Keratinocyte (primary cell): Measurements from ENCODE around the gene FAM50A. TPM values are rescaled to one million over a fixed set of nuclear protein-coding genes. Genes with fewer than 3 reads are reported as not detected.

Experiments used
- DNase-seq: peaks from one replicate; pipeline ENCODE4 v3.0.0-alpha.2; 2011; ENCODE audit warnings: low read depth, missing footprints, low spot score
- FAIRE-seq: peaks from 2 replicates; lab custom pipeline; 2011; peaks lifted over from hg19 to GRCh38; lab: Jason Lieb, UNC
- H2AFZ ChIP-seq: 2 replicates; pipeline ENCODE4 v1.6.0; 2012; ENCODE audit warnings: low read length, control low read depth, inconsistent platforms; ENCODE audit not compliant: control insufficient read depth
- H3K27ac ChIP-seq: 2 replicates; pipeline ENCODE4 v1.5.1; 2011; ENCODE audit warnings: low read length; ENCODE audit not compliant: control insufficient read depth, insufficient read depth
- H3K27me3 ChIP-seq: 3 replicates; pipeline ENCODE4 v1.6.0; 2011; ENCODE audit warnings: low read length; ENCODE audit not compliant: control insufficient read depth, insufficient read depth; ENCODE audit errors: extremely low read depth
- H3K36me3 ChIP-seq, 2 experiments: 2 replicates in 1 of 2; 3 replicates in 1 of 2; pipeline ENCODE4 v1.5.1; 2011; ENCODE audit warnings: low read length in 2 of 2, mild to moderate bottlenecking in 1 of 2; ENCODE audit not compliant: control insufficient read depth in 2 of 2, insufficient read depth in 2 of 2; ENCODE audit errors: extremely low read depth in 1 of 2
- H3K4me1 ChIP-seq: 3 replicates; pipeline ENCODE4 v1.5.1; 2011; ENCODE audit warnings: low read length; ENCODE audit not compliant: control insufficient read depth, insufficient read depth; ENCODE audit errors: extremely low read depth
- H3K4me2 ChIP-seq: 3 replicates; pipeline ENCODE4 v1.6.0; 2011; ENCODE audit warnings: low read depth, low read length; ENCODE audit not compliant: control insufficient read depth, insufficient read depth; ENCODE audit errors: extremely low read depth
- H3K4me3 ChIP-seq, 3 experiments: fragments of 200-600 bp in 1 of 3; sonication (generic) in 1 of 3; 2 replicates in 2 of 3; 3 replicates in 1 of 3; pipeline ENCODE4 v1.5.1; 2011 to 2016; ENCODE audit warnings: low read length in 3 of 3, mild to moderate bottlenecking in 3 of 3, control low read depth in 2 of 3, inconsistent platforms in 1 of 3, low read depth in 1 of 3, mixed read lengths in 1 of 3, mixed run types in 1 of 3, moderate library complexity in 1 of 3; ENCODE audit not compliant: control insufficient read depth in 2 of 3, insufficient read depth in 2 of 3; ENCODE audit errors: extremely low read depth in 1 of 3
- H3K79me2 ChIP-seq: 2 replicates; pipeline ENCODE4 v1.6.0; 2012; ENCODE audit warnings: low read length; ENCODE audit not compliant: control insufficient read depth, insufficient read depth
- H3K9ac ChIP-seq: 3 replicates; pipeline ENCODE4 v1.6.0; 2011; ENCODE audit warnings: low read length; ENCODE audit not compliant: control insufficient read depth, insufficient read depth; ENCODE audit errors: extremely low read depth
- H3K9me1 ChIP-seq: 3 replicates; pipeline ENCODE4 v1.6.0; 2011; ENCODE audit warnings: low read length; ENCODE audit not compliant: control insufficient read depth, insufficient read depth; ENCODE audit errors: extremely low read depth
- H3K9me3 ChIP-seq: 2 replicates; pipeline ENCODE4 v1.5.1; 2012; ENCODE audit warnings: low read depth, low read length; ENCODE audit not compliant: control insufficient read depth
- H4K20me1 ChIP-seq: 3 replicates; pipeline ENCODE4 v1.6.0; 2011; ENCODE audit warnings: low read length; ENCODE audit not compliant: control insufficient read depth, insufficient read depth; ENCODE audit errors: extremely low read depth
- CTCF ChIP-seq, 3 experiments: IDR thresholded peaks in 1 of 3; conservative IDR thresholded peaks in 1 of 3; optimal IDR thresholded peaks in 1 of 3; 2 replicates in 2 of 3; 3 replicates in 1 of 3; pipeline versions ENCODE3 to v1.5.1; 2011; ENCODE audit warnings: low read length in 3 of 3, mild to moderate bottlenecking in 3 of 3, moderate library complexity in 2 of 3, control low read depth in 1 of 3, inconsistent platforms in 1 of 3; ENCODE audit not compliant: insufficient read depth in 2 of 3; ENCODE audit errors: extremely low read depth in 1 of 3
- EZH2 ChIP-seq: IDR thresholded peaks from one replicate; pipeline ENCODE4 v1.6.1; 2012; ENCODE audit warnings: inconsistent platforms, mild to moderate bottlenecking, low read length, moderate library complexity
- dilution Hi-C: fragments of 300-500 bp; cut with MboI; formaldehyde crosslinking; loops from one replicate; pipeline ENCODE4 v1.7.0; 2020; ENCODE audit warnings: low sequenced_read_pairs; ENCODE audit not compliant: extremely low pct_ligation_motif_present
- polyA plus RNA-seq, 5 experiments: library from polyadenylated mRNA; depleted of rRNA in 3 of 5; stranded (reverse) in 3 of 5; stranded (forward) in 1 of 5; unstranded in 1 of 5; fragments of >200 nt; gene quantifications; 1 replicate in 1 of 5; 2 replicates in 3 of 5; 3 replicates in 1 of 5; pipeline versions ENCODE4 v1.2.1 to v1.2.3, GENCODE V29; 2011 to 2012; ENCODE audit warnings: missing spikeins in 2 of 5, low read depth in 1 of 5, low replicate concordance in 1 of 5

The FAM50A gene
- polyA plus RNA-seq, 1 donor (not counting 4 experiments of a cell fraction or from before 2014, with no cell fraction given) = 35.7 TPM

- Histone ChIP-seq H3K27me3 (no peaks in the 10 kb centered on the region), H3K36me3 (peaks cover 4 to 5% of the 10 kb centered on the region in 2 experiments), H3K27ac (no peak overlapping the region), H3K4me2 (peak overlapping the region; percentile 81), H3K9me3 (no peaks in the 10 kb centered on the region), H2AFZ (no peak overlapping the region), H3K4me3 (peak overlapping the region in 1 of 3 experiments; percentile 63), H4K20me1 (no peaks in the 10 kb centered on the region), H3K9me1 (no peaks in the 10 kb centered on the region), H3K4me1 (peaks cover 6% of the 10 kb centered on the region), H3K9ac (no peak overlapping the region), H3K79me2 (peaks cover 14% of the 10 kb centered on the region)
- no peak for TF ChIP-seq EZH2
- DNase-seq (no peak), FAIRE-seq (no peak)
- dilution Hi-C loops = no loop called here
Measured at GRCh38 chrX:154429711-154430110, 14.2 kb upstream of the FAM50A start.

GRCh38 chrX:154430479-154430878 lies 13.5 kb upstream of the FAM50A start:
- no peaks in the 10 kb centered on the region for H3K9me3 ChIP-seq
- no peak overlapping the region for H3K27ac ChIP-seq
- no peak overlapping the region for H3K4me2 ChIP-seq
- H3K4me1 ChIP-seq = peaks cover 6% of the 10 kb centered on the region
- TF ChIP-seq EZH2 = no peak
- H2AFZ ChIP-seq = no peak overlapping the region
- H3K36me3 ChIP-seq = peaks cover 4 to 5% of the 10 kb centered on the region in 2 experiments
- H4K20me1 ChIP-seq = no peaks in the 10 kb centered on the region
- H3K4me3 ChIP-seq = no peak overlapping the region
- FAIRE-seq = no peak
- no peaks in the 10 kb centered on the region for H3K9me1 ChIP-seq
- dilution Hi-C loops = no loop called here
- H3K9ac ChIP-seq = no peak overlapping the region
- DNase-seq = no peak
- no peaks in the 10 kb centered on the region for H3K27me3 ChIP-seq
- peaks cover 14% of the 10 kb centered on the region for H3K79me2 ChIP-seq

- no peak overlapping the region for H2AFZ ChIP-seq
- H3K9me1 ChIP-seq = no peaks in the 10 kb centered on the region
- H3K27ac ChIP-seq = no peak overlapping the region
- H3K36me3 ChIP-seq = peaks cover 4 to 5% of the 10 kb centered on the region in 2 experiments
- H3K4me1 ChIP-seq = peaks cover 6% of the 10 kb centered on the region
- no peaks in the 10 kb centered on the region for H3K27me3 ChIP-seq
- H4K20me1 ChIP-seq = no peaks in the 10 kb centered on the region
- no peaks in the 10 kb centered on the region for H3K9me3 ChIP-seq
- dilution Hi-C loops = no loop called here
- TF ChIP-seq EZH2 = no peak
- TF ChIP-seq CTCF (optimal IDR thresholded peaks at IDR 0.05 in 1 of 3, IDR thresholded peaks at IDR 0.05 in 1 of 3, conservative IDR thresholded peaks at IDR 0.05 in 1 of 3; ENCODE audit: extremely low read depth in 1 of 3, insufficient read depth in 2 of 3, low read length in 3 of 3) = no peak
- no peak overlapping the region for H3K4me3 ChIP-seq
- DNase-seq = no peak
- no peak overlapping the region for H3K4me2 ChIP-seq
- peaks cover 14% of the 10 kb centered on the region for H3K79me2 ChIP-seq
- H3K9ac ChIP-seq = no peak overlapping the region
- FAIRE-seq = no peak
Measured at GRCh38 chrX:154430916-154431315, 13.0 kb upstream of the FAM50A start.
